Iris pigment epithelial cell (primary cell): Measurements from ENCODE around the gene SERPINB13.

ENCODE experiments used
- DNase-seq: peaks from one replicate; pipeline ENCODE4 v3.0.0-alpha.2; 2011; ENCODE audit warnings: low read depth

The SERPINB13 gene

DNA sequence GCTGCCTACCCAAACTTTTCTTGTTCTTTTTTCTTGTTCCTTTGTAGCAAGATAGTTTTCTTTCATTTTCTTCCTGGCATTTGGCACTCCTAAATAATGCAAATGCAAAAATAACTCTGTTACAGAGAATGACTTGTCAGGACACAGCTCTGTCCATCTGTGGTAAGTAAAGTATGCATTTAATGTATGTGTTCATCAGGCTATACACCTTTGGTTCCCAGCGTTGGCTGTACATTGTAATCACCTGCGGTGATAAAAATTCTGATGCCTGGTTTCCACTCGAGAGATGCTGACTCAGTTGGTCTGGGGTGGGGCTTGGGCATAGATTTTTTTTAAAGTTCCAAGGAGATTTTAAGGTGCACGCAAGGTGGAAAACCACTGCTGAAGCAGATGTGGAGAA, at the start of gene SERPINB13:
TSS of gene SERPINB13 (plus strand) at position 378 of the 400 bp plus-strand sequence. CDS start 1,325 bp downstream, outside the sequence.
- DNase-seq, result no peak

- peak; percentile 54 for DNase-seq
Measured at GRCh38 chr18:63539904-63540510, 47.1 kb upstream of the SERPINB13 start.

GRCh38 chr18:63542069-63542468, 45.1 kb upstream of the SERPINB13 start, which contains the start of gene SERPINB12:
TSS of gene SERPINB12 (plus strand) at chr18:63542369. CDS start at chr18:63556160, 13,791 bp downstream.
- no peak for DNase-seq

- no peak for DNase-seq
Measured at GRCh38 chr18:63544017-63544416, 43.1 kb upstream of the SERPINB13 start.

DNA sequence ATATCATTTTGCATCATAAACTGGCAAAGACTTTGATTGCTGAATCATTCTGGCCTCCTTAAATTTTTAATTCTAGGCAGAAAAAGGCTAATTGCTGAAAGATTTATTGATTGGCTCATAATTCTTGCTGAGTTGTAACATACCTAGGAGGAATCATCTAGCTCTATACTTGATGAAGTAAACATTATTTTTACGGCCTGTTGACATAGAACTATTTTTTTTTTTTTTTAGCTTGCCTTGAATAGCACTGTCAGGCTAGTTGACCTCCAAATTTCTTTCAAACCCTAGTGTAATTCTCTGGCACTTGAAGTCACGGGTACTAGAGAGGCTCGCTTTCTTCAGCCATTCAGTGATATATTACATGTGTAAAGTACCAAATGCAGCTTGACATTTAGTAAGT, 42.1 kb upstream of the SERPINB13 start:
- DNase-seq, result no peak

GRCh38 chr18:63550068-63550467, 37.1 kb upstream of the SERPINB13 start:
- DNase-seq, result no peak

DNA sequence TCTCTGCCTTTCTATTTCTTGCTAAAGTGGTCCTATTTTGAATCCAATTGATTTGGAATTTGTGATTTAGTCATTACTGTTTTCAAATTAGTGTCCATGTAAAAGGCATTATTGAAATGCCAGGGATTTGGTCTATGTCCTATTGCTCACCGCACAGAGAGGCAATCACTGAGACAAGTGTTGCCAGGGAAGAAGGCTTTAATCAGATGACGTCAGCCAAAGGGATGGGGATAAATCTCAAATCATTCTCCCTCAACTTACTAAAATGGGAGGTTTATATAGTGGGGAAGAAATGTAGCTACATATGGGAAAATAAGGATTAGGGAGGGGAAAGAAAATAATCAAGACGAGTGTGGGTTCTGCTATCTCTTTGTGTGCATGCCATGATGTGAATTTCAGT, 35.4 kb upstream of the SERPINB13 start:
- DNase-seq, result no peak

DNA sequence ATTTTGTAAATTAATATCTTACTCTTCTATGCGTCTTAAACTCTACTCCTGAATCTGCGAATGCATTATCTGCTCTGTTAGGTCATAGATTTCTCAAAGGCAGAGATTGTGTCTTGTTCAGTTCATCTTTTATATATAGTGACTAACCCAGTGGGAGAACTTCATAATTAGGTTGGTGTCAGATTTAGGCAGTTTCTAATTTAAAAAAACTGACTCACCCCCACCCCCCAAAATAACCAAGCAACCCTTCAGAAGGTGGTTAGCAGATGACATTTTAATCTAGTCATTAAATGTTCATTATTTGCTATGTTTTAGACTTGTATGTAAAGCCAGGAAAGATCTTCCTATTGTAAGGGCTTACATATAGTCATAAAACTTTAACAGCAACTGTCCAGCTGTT, 34.6 kb upstream of the SERPINB13 start:
- DNase-seq, result no peak

GRCh38 chr18:63553081-63553480, 34.1 kb upstream of the SERPINB13 start:
- DNase-seq, result peak; percentile 73

- no peak for DNase-seq
Measured at GRCh38 chr18:63559567-63560491, 27.3 kb upstream of the SERPINB13 start.

- no peak for DNase-seq
Measured at GRCh38 chr18:63562284-63562683, 24.9 kb upstream of the SERPINB13 start.

DNA sequence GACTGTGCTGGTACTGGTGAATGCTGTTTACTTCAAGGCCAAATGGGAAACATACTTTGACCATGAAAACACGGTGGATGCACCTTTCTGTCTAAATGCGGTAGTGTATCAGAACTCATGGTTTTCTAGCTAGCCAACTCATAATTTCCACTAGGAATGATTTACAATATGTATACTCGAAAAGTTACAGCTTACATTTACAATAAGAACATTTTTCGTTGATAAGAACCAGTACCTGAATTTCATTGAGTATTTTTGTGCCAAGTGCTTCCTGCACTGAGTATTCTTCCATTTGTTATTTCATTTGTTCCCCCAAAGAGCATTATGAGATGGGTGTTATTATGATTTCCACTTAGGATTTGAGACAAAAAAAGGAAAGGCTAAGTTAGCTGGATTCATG, 23.1 kb upstream of the SERPINB13 start:
- DNase-seq, result no peak

GRCh38 chr18:63564561-63564960, 22.6 kb upstream of the SERPINB13 start:
- DNase-seq, result no peak

- DNase-seq, result no peak
Measured at GRCh38 chr18:63567276-63567675, 19.9 kb upstream of the SERPINB13 start.

- no peak for DNase-seq
Measured at GRCh38 chr18:63567825-63568224, 19.3 kb upstream of the SERPINB13 start.

DNA sequence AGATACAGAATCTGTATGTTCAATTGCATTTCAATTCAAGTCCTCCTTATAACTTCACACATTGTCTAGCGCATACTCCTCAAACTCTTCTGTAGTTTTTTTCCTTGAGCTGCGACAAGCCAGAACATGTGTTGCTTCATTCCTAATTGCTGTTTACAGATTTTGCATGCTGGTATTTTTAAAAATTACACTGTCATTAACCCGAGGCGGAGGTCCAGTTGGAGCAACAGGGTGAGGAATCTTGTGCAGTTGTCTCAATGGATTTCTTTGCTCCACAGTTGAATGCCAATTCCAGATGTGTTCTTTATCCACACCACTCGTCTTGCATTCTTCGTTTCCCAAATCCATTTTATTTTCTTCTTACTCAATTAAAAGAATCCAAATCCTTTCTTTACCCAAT, 16.4 kb upstream of the SERPINB13 start:
- DNase-seq, result no peak

DNA sequence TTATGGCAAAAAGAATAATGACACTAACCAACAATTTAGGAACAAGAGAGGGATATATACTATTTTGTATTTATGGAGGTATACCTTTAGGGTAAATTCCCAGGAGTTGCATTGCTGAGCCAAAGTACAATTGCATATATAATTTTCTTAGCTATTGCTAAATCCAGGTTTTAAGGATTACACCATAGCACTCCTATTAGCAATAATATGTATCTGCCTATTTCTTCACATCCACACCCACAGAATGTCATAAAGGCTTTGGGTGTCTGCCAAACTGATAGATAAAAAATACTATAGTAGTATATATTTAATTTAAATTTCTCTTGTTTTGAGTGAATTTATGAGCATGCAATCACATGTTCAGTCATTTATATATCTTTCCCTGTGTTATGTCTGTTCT, 11.5 kb upstream of the SERPINB13 start:
- no peak for DNase-seq

DNA sequence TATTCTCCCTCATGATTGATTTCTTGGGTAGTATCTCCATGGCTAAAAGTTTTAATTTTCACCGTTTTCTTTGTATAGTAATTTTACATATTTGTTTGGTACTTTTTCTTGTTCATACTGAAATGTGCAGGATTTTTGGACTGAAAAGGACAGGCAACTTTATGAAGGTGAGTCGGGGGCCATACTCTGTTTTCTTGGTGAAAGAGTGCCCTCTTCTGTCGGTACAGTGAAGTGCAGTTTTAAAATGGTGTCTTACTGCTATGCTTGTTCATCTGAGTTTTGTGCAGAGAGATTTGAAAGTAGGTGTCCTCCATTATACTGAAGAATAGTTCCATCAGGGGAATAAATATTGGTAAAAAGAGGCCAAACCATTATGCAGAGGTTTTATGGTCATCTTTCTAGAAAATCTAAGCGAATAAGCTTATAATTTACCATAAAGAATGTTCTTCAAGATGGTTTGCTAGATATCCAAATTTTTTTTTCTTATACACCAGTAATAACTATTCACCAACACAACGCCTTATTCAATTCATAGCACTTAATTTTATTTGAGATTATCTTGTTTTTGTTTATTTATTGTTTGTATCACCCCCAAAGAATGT, 8.7 kb upstream of the SERPINB13 start:
- DNase-seq, result peak; percentile 34

- DNase-seq, result no peak
Measured at GRCh38 chr18:63579616-63580015, 7.5 kb upstream of the SERPINB13 start.

GRCh38 chr18:63585988-63586387, 1.2 kb upstream of the SERPINB13 start:
- DNase-seq, result no peak

- DNase-seq, result no peak
Measured at GRCh38 chr18:63586431-63586830, 712 bp upstream of the SERPINB13 start.

DNA sequence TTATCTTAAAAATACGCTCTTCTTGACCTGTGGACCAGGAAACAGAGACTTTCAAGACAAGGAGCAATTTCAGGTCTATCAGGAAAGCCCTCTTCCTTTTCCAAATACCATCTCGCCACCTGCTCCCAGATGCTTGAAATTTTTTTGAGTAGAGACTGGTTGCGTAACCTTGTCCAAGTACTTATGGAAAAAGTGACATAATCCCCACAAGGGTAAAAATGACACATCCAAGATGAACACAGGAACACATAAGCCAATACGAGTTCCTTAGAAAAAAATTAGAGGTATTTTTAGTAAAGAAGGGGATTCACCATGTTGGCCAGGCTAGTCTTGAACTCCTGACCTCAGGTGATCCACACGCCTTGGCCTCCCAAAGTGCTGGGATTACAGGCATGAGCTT, 1.8 kb downstream of the SERPINB13 start:
- no peak for DNase-seq

GRCh38 chr18:63590373-63590772, 3.2 kb downstream of the SERPINB13 start:
- no peak for DNase-seq
